Islet of Langerhans (tissue), 1 donor: ENCODE results near the gene MFRP.

Experiments
- FAIRE-seq: peaks from one replicate; lab custom pipeline; 2011; peaks lifted over from hg19 to GRCh38; lab: Jason Lieb, UNC

Gene MFRP

DNA sequence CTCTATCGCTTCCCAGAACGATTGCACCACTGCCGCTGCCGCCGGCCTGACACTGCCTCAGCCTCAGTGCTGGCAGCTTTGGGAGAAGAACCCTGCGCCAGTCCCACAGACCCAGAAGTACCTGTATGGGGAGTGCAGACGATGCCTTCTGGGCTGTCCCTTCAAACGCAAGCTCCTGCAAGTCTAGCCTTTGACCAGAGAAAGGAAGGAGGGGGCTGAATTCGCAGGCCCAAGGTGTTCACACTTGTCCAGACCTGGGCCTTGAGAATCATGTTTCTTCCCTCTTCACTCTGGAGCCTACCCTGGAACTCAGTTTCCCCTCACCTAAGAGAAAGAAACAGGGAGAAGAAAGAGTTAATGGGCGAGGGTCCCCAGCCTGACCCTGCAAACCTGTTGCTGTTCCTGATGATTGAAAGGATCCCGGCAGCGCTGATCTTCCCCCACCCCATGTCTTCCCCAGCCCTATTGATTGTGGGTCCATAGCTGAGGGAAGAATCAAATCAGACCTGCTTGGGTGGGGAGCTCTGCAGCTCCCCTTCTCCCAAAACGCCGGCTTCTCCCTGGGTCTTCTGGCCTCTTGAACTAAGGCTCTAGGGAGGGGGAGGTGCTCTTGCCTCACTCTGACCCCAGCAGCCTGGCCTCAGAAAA lies 28.8 kb downstream of the MFRP start:
- FAIRE-seq: no peak

DNA sequence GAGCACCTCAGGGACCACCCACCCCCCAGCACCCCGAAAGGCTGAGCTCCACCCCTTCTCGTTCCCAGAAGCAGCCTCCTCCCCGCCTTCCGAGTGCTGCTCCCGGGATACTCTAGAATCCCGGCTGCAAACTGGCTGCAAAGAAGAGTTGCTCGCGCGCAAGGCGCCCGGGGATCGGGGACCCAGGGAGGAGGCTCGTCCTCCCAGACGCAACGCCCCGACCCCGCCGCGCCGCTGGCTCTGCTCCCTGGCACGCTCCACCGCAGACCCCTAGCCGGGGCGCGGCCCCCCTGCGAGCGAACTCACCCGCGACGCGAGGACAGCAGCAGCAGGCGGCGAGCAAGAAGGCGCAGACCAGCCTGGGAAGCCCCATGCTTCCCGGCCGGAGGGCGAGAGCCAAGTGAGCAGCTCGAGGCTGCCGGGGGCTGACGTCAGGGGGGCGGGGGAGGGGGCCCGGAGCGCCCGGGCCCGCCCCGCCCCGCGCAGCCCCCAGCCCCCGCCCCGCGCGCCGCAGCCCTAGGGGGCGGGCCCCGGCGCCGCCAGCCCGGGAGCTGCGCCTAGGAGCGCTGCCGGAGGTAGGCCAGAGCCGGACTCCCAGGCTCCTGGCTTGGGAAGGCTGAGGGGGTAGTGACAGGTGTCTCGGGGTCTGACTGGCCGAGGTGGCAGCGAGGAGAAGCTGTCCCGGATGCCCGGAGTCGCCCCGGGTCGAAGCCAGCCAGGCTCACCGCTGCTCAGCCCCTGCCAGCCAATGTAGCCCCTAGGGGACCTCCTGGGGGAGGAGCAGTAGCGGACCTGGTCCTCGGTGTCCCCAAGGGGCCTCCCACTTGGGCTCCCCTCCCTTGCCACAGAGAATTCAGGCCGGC lies 29.5 kb downstream of the MFRP start, which contains the start of gene MCAM:
TSS of gene MCAM (minus strand) at position 402 of the 863 bp plus-strand sequence. CDS start at position 373, 29 bp downstream.
- FAIRE-seq: no peak

DNA sequence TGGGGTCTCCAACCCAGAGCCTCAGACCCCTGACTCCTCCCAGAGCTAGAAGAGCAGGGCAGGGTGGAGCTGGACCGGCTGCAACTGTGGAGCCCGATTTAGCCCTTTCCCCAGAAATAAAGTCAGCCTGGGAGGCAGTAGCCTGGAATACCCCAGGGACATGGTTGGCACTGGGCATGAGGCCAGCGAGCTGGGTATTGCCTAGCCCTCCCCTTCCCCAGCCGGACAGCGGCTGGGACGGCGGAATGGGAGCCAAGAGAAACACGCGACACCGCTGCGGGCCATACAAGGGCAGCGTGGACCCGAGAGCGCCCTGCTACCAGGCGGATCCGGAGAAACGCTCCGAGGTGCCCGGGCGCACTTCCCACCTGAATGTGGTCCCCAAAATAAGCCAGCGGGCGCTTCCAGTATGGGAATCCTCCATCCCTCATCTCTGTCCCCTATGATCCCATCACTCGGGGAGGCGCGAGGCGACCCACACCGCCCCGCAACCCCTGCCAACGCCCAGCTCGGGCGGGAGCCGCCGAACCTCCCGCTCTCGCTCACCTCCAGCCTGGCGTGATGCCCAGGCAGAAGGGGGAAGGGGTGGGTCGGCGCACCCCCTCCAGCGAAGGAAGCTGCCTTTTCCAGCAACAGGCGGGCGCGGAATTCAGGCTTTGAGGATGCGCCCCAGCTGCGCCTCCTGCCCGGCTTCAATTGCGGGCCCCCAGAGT lies 30.3 kb downstream of the MFRP start:
- no peak for FAIRE-seq

DNA sequence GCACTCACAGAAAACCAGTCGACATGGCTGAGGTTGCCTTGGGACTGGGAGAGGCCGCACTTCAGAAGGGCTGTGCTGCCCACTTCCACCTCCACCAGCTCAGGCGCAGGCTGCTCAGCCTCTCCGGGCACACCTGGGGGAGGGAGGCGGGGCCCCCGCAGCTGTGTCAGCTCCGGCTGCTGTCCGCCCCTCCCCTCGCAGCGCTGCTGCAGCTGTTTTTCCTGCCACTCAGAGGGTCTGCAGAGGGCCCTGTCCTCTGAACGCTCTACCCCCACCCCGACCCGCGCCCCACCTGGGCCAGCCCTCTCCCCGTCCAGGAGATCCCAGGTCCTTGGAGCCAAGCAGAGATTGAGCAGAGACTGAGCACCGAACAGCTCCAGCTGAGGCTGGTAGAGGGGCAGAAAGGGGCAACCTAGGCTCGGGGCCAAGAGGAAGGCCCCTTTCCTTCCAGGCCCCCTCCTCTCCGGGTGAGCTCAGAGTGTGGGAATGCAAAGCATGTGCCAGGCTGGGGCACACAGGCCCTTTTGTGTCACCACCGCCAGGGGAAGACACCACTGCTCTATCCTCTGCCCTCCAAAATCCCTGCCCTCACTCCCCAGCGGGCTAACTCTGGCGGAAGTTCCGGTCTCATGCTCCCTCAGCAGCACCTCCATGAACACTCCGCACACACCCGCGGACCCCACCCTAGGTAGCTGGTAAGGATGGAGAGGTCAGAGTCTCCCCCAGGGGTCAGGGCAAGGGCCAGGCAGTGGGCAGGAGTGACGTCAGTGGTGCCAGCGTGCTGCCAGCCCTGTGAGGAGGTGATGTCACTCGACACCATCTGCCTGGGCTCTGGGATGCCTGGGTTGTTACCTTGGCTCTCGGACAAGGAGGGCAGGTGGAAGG lies 31.1 kb downstream of the MFRP start:
- FAIRE-seq: no peak

DNA sequence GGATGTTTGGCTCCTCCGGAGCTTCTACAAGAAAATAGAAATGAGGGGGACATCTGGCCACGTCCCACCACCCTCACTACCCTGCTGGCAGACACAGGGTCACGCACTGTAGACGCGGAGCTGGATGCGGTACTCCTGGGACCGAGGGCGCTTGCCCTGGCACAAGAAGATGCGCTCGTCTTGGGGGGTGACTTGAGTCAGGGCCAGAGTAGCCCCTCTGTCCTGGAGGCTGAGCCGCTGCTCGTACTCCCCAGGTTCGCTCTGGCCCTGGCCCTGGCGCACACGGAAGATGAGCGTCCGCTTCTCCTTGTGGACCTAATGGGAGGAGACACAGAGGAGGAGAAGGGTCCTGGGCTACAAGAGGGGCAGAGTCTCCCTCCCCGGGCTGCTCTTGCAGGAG lies 31.8 kb downstream of the MFRP start:
- FAIRE-seq: no peak

DNA sequence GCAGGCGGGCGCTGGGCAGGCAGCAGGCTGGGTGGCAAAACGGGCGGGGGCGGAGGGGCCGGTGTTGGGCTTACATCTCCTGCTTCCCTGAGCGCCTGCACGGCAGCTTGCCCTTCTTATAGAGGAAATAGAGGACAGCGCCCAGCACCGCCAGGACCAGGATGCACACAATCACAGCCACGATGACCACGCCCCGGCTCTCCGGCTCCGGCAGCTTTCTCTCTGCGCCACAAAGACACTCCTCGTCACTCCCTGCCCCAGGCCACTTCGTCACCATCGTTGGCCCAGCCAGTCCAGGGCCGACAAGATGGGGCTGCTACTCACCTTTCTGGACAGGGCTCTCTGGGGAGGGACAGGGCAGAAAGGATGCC lies 35.8 kb downstream of the MFRP start:
- no peak for FAIRE-seq

DNA sequence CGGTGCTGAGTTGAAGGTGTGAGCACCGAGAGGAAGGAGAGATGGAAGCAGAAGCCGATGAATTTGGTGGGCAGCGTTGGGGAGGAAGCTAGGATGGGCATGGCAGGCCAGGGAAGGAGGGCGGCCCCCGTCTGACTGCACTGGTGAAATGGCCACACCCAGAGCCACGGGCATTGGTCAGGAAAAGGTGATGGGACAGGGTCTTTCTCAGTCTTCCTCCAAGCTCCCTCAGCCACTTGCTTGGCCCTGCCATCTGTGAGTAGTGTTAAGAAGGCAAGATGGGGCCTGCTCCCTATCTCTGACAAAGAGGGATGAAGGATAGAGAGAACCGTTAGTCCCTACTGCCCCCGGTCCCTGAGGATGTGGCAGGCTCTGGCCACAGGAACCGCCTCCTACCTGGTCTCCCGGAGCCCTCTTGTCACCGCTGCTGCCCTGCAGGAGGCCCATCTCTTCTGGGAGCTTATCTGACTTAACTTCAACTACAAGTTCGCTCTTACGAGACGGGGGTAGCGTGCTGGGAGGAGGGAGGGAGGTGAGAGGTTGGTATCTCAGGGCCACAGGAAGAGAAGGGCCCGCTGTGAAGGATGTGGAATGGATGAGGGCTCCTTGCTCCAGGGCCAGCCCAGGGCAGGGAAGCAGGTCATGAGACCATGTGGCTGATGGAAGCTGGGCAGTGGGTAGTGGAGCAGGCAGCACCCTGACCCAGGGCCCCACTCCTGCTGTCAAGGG lies 36.4 kb downstream of the MFRP start:
- no peak for FAIRE-seq

DNA sequence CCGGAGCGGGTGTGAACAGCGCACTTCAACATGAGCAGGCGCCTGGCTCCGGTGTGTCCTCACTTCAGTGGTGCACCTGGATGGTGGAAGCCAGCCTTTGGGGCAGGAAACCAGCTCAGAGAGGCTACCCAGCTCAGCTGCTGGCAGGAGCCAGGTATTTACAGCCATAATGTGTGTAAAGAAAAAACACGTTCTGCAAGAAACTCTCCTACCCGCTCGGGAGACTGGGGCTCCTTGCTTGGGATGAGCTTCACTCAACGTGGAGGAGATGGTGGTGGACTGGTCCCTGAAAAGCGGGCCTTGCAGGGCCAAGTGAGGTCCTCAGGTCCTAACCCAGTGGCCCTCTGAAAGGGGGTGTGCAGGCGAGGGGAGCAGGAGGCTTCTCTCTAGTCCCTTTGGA lies 37.1 kb downstream of the MFRP start:
- FAIRE-seq: no peak

DNA sequence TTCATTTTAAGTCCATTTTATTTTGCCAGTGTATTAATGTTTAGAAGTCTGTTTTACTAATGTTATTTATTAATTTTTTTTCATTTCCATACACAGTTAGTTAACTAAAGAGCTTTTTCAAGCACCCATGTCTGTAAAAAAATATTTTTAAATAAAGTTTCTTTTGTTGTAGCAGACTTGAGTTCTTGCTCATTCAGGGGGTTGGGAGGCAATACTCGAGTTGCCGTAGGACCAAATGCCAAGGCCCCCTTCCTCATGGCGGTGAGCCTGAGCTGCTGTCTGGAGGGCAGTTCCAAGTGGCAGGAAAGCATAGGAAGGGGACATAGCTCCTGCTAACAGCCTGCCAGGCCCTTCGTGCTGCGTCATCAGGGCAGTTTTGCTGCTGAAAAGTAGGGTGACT lies 38.5 kb downstream of the MFRP start:
- no peak for FAIRE-seq

DNA sequence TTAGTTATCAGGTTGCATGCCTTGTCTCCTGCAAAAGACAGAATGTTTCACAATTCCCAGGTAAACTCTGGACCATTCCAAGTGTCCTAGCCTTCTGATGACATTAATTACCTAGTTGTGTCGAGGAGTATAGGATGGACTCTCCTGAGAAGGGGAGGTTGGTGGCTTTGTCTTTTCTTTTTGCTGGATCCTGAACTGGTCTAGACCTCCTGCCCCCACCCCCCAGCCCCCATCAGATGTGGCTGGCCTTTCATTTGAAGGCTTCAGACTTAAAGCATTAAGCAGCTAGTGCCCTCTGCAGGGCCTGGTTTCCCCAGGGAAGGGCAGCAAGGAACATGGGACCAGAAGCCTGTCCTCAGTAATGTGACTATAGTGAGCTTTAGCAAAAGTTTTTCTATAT lies 39.3 kb downstream of the MFRP start:
- no peak for FAIRE-seq

DNA sequence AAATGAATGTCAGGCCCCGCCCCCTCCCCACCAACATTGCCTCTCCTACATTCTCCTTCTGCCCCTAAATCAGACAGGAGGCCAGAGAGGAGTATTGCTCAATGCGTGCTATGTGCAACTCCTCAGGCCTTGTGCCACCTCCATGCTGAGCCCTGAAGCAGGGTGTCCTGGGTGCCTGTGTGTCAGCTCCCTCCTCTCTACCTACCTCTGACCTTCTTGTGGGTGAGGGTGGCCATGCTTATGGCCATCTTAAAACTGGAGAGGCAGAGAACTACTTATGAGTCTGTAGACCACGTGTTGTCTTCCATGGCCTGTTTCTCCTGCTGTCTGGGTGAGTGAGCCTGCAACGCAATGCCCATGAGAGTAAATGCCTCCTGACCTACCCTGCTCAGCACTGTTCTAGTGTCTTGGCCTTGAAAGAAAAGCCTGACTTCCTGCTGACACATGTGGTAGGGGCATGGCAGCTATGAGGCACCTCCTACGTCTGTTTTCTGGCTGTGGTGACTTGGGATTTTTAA lies 40.1 kb downstream of the MFRP start:
- FAIRE-seq: no peak

DNA sequence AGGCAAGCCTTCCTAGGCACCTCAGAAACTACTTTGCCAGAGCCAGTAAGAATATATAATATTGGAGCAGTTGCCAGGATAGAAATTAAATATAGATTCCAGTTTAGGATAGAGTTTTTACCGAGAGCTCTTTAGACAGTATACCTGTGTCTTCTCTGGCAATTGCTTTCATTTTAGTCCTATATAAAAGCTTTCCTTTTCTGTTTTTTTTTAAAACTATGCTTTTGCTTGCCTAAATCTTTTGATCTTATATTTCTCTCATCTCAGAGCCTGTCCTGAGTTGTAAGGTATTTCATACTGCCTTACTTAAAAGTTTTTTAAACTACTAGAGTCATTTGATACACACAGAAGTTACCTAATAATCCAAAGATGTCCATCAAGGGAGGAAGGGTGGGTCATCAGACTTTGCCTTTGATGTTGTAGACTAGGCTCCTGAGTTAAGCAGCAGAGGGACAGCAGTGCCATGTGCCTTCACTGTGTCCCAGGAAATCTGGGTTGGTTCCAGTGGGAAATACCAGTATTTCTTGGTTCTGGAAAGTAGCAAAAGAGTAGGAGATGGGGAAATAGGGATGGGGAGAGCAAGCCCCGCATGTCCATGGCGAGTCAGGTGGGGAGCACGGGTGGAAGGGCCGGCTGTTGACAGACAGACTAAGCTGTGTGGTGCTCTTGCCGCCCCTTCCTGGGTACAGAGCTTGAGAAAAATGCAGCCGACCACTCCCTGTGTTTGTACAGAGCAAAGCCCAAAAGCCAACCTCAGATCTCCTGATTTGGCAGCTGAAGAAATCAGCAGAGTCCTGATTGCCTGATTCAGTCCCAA lies 40.7 kb downstream of the MFRP start:
- FAIRE-seq: no peak

DNA sequence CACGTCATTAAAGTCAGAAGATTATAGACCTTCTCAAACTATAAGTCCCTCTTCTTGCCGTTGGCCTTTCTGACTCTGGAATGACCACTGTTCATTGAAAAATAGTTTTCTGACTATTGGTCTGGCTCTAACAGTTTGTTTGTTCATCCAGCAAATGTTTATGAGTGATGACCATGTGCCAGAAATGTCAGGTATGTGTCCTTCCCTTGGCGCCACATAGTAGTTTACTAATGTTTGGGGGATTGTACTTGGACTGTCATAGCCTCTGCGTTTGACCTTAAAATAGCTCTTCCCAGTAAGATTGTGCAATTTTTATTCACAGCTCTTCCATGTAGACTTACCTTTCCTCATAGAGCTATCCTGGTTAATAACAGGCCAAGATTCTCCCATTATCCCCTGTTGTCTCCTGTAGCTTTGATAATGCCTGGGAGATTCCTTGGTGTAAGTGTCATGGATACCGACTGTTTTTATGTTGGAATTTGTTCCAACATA lies 43.2 kb downstream of the MFRP start:
- no peak for FAIRE-seq

DNA sequence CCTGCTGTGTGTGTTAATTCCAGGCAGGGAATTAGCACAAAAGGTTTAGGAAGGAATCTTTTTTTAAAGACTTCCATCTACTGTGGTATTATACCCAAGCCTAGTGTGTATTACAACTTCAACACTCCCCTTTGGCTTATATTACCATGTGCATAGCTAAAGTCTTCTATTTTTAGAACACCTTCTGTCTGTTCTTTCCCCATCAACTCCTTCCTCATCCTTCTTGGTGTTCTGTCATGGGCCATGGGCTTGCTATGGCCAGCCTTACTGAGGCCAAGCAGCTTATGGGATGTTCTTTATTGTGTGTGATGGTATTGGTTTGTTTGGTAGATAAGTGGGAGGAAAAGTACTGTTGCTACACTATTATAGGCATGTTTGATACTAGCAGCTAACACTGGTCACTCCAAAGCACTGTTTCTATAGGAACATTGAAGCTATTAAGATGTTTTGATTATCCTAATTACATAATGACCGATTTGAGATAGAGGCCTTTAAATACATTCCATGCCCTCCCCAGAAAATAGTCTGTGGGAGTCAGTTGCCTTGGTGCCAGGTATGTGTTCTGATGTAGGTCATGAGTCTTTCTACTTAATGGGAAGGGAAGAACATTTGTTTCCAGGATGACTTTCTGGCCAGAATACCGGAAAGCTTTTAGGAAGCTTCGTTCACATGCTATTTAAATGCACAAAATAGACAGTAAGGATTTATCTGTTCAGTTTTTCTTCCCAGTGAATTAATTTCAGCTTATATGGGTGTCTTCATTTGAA lies 46.1 kb downstream of the MFRP start:
- FAIRE-seq: no peak

DNA sequence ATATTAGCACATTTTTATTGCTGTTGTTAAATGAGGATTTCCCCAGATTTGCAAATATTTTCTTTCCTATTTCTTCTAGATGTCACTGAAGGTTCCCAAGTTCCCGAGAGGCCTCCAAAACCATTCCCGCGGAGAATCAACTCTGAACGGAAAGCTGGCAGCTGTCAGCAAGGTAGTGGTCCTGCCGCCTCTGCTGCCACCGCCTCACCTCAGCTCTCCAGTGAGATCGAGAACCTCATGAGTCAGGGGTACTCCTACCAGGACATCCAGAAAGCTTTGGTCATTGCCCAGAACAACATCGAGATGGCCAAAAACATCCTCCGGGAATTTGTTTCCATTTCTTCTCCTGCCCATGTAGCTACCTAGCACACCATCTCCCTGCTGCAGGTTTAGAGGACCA lies 47.1 kb downstream of the MFRP start:
- no peak for FAIRE-seq

DNA sequence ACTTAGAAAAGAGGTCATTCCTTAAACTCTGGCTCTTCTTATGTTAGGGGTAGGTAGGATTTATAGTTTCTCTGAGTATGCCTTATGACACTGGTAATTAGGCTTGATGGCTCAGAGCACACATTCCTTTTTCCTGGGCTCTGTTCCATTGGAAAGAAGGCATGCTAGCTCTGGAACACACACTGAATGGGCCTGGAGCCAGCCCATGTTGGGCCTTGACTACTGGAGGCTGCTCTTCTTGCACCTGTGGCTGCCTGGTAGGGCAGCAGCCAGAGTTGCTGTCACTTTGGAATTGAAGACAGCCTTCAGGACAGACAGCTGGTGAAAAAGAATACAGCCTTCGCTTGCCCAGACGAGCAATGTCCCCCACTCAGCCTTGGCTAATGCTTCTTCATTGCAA lies 47.8 kb downstream of the MFRP start:
- no peak for FAIRE-seq

DNA sequence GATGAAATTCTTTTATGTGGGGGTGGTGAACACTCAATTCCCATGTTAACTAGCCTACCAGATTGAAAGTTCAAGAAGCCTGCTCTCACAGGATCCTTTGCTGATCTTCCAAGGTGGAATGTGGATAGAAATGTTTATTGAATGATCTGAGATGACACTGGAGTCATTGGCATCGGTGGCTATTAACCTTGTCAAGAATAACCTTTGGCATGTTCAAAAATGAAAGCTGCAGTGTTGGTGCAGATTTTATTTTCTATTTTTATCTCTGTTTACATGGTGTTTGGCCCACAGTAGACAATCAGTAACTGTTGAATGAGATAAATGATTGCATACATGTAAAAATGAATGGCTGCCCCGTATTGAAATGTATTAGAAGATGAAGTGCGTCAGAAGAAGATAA lies 48.6 kb downstream of the MFRP start:
- no peak for FAIRE-seq

DNA sequence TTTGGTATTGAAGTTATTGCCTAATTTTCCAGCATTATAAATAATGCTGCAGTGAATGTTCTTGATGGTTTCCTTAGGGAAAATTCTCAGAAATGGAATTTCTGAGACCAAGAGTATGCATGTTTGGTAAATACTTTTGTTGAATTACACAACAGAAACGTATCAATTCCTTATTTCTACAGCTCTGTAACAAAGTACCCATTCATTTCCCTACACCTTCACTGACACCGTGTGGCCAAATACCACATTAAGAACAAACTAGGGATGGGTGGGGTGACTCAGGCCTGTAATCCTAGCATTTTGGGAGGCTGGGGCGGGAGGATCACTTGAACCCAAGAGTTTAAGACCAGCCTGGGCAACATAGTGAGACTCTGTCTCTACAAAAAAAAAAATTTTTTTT lies 51.3 kb downstream of the MFRP start:
- FAIRE-seq: no peak

DNA sequence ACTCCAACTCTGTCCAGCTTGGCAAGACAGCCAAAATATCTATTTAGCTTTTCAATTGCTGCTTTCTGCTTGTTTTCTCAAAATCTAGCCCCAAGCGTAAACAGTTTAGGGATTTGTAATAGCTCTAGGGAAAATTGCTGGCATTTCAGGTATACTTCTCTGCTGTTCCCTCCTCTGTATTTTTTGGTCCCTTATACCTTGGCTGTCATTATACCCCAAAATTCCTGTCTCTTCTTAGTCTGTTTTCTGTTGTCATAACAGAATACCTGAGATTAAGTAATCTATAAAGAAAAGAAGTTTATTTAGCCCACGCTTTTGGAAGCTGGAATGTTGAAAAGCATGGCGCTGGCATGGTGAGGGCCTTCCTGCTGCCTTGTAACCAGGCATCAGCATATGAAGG lies 53.0 kb downstream of the MFRP start:
- FAIRE-seq: no peak
